CD4-positive, alpha-beta T cell treated with Interleukin-6 at 100 ng/mL for 8 hours (primary cell): ENCODE results near the gene PTPN4.
"Not testable (repeated sequence)": the region's sequence is repeated elsewhere in the genome, so short reads cannot be mapped to it uniquely, and the experiment has no call there.

Experiments
- DNase-seq: peaks from one replicate; pipeline ENCODE4 v3.0.0-alpha.2; 2020; ENCODE audit warnings: mixed read lengths, low spot score

The PTPN4 gene

GRCh38 chr2:119764832-119765231 lies 5.1 kb downstream of the PTPN4 start:
- no peak for DNase-seq

DNA sequence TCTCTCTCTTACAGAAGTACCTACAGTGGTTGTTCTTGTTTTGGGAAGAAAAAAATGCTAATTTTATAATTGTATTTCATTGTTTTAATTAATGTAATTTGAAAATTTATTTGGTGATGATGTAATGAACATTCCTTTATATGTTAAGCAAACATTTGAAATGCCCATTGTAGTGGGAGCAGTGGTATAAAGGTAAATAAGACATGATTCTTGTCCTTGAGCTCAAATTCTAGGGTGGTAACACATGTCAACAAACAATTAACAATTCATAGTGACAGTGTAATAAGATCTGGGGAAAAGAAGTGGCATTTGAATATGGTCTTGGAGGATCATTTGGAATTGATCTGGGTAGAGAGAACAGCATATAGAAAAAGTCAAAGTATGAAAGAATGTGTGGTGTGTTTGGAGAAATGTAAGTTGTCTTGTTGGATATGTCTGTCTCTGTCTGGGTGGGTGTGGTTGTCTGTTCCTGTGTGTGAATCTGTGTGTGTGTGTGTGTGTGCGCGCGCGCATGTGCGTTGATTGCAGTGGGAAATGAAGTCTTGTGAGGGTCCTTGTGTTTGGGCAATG lies 5.8 kb downstream of the PTPN4 start:
- no peak for DNase-seq

- no peak for DNase-seq
Observed at GRCh38 chr2:119766944-119767343, 7.2 kb downstream of the PTPN4 start.

DNA sequence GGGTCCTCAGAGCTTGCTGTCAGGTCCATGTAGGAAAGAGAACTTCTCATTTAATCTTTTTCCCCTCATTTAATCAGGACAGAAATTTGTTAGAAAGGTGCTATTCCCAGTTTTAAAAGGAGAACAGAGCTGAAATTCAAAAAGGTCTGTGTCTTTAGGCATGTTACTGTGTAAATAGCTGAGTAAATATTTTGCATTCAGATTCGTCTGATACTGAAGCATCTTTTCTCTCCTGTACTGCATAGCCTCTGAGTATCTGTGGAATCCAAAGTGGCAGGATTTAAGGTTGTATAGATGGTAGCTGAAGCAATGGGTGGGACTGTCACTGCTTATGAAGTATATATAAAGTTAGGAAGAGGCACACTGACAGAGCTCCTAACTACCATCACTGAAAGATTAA lies 9.0 kb downstream of the PTPN4 start:
- DNase-seq, result no peak

DNA sequence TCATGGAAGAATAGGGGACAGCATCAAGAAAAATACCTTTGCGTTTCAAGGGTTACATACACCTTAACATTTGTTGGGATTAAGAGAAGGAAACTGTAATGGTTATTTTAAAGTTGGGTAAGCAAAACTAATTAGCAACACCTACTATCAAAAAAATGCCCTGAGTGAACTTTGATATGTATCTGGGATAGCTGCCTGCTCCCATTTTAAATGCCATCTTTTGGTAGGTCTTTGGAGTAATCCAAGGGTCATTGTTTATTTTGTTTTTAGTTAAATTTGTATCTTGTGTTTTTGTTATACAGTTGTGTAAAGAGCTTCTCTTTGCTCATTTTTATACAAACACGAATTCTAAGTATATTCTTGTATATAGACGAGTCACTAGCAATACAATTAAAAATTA lies 9.9 kb downstream of the PTPN4 start:
- no peak for DNase-seq

DNA sequence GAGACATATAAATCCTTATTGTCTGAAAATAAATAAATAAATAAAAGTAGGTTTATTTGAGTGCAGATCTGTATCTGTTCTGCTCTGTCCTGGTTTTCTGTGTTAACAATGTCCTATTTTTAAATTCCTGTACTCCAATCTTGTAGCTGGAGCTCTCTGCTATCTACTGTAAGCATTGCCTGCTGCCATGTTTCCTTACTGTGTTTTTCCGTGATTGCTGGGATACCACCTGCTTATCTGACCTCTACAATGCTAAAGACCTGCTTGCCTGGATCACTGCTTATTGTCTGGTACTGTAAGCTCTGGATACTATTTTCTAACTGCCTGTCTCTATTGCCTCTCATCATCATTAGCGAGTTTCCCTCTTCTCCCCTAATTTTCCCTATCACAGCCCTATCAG lies 11.6 kb downstream of the PTPN4 start:
- DNase-seq, result no peak

- no peak for DNase-seq
Observed at GRCh38 chr2:119772128-119772527, 12.4 kb downstream of the PTPN4 start.

- no peak for DNase-seq
Observed at GRCh38 chr2:119772767-119773166, 13.0 kb downstream of the PTPN4 start.

GRCh38 chr2:119774026-119774425 lies 14.3 kb downstream of the PTPN4 start:
- no peak for DNase-seq

- no peak for DNase-seq
Observed at GRCh38 chr2:119775102-119775501, 15.4 kb downstream of the PTPN4 start.

GRCh38 chr2:119782308-119783027 lies 22.7 kb downstream of the PTPN4 start:
- no peak for DNase-seq

GRCh38 chr2:119784876-119785275 lies 25.2 kb downstream of the PTPN4 start:
- no peak for DNase-seq

- DNase-seq, result no peak
Observed at GRCh38 chr2:119786295-119786694, 26.6 kb downstream of the PTPN4 start.

DNA sequence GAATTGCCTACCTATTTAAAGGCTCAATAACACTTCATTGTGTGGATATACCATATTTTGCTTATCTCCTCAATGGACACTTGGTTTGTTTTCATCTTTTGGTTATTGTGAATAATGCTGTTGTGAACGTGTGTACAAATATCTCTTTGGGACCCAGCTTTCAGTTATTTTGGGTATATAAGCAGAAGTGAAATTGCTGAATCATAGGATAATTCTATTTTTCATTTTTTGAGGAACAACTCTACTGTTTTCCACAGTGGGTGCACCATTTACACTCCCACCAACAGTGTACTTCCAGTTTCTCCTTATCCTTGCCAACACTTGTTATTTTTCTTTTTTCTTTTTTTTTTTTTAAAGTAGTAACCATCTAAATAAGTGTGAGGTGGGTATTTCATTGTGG lies 29.0 kb downstream of the PTPN4 start:
- no peak for DNase-seq

- no peak for DNase-seq
Observed at GRCh38 chr2:119790466-119790865, 30.7 kb downstream of the PTPN4 start.

- DNase-seq, result no peak
Observed at GRCh38 chr2:119792907-119793312, 33.2 kb downstream of the PTPN4 start.

- no peak for DNase-seq
Observed at GRCh38 chr2:119794237-119794636, 34.5 kb downstream of the PTPN4 start.

GRCh38 chr2:119795309-119796303 lies 35.9 kb downstream of the PTPN4 start:
- no peak for DNase-seq

GRCh38 chr2:119800376-119800902 lies 40.7 kb downstream of the PTPN4 start:
- no peak for DNase-seq

DNA sequence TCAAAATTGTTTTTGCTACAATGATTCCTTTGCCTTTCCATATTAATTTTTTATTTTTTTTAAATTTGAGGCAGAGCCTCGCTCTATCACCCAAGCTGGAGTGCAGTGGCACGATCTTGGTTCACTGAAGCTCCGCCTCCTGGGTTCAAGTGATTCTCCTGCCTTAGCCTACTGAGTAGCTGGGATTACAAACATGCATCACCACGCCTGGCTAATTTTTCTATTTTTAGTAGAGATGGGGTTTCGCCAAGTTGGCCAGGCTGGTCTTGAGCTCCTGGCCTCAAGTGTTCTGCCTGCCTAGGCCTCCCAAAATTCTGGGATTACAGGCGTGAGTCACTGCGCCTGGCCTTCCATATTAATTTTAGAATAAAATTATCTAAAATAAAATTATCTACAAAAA lies 41.3 kb downstream of the PTPN4 start:
- no peak for DNase-seq

DNA sequence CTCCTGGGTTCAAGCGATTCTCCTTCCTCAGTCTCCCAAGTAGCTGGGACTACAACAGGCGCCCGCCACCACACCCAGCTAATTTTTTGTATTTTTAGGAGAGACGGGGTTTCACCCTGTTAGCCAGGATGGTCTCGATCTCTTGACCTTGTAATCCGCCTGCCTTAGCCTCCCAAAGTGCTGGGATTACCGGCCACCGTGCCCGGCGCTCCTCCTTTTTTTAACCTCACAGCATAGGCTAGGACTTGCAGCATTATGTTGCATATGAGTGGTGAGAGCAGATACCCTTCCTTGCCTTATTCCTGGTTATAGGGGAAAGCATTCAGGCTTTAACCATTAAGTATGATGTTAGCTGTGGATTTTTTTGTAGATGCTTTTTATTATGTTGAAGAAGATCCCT lies 42.3 kb downstream of the PTPN4 start:
- not testable (repeated sequence) for DNase-seq

DNA sequence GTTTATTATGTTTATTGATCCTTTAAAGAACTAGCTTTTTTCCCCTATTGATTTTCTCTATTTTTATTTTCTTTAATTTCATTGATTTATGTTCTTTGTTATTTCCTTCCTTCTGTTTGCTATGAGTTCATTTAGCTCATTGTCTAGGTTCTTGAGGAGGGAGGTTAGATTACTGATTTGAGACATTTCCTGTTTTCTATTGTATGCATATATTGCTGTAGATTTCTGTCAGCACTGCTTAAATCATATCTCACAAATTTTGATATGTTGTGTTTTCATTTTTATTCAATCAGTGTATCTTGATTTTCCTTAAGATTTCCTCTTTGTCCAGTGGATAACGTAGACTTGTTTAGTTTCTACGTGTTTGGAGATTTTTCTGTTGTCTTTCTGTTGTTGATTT lies 43.4 kb downstream of the PTPN4 start:
- no peak for DNase-seq

DNA sequence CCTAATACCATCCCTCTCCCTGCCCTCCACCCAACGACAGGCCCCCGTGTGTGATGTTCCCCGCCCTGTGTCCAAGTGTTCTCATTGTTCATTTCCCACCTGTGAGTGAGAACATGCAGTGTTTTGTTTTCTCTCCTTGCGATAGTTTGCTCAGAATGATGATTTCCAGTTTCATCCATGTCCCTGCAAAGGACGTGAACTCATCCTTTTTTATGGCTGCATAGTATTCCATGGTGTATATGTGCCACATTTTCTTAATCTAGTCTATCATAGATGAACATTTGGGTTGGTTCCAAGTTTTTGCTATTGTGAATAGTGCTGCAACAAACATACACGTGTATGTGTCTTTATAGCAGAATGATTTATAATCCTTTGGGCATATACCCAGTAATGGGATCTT lies 44.7 kb downstream of the PTPN4 start:
- not testable (repeated sequence) for DNase-seq
